ENCODE measurements around the gene NKAIN1. TPM values are rescaled to one million over a fixed set of nuclear protein-coding genes. Genes with fewer than 3 reads are reported as not detected.

Gene NKAIN1
- total and polyA plus RNA-seq, 2 donors (not counting 3 experiments of a cell fraction or from before 2014, with no cell fraction given): 0.29 to 0.40 TPM

- no peaks in the 10 kb centered on the region for H3K36me3 ChIP-seq (ENCODE audit: control insufficient read depth in 2 of 2, extremely low read depth in 1 of 2, insufficient read depth in 2 of 2, low read length in 2 of 2)
- no peak overlapping the region for H3K9ac ChIP-seq (replicated peaks; ENCODE audit: extremely low read depth, insufficient read depth, low read length)
- H4K20me1 ChIP-seq (replicated peaks; ENCODE audit: control insufficient read depth, extremely low read depth, insufficient read depth, low read length): no peaks in the 10 kb centered on the region
- DNase-seq (ENCODE audit: low read depth, low spot score): no peak
- dilution Hi-C loops (cut with MboI; ENCODE audit: extremely low pct_ligation_motif_present, low sequenced_read_pairs) (no loop called here), intact Hi-C loops (cut with micrococcal nuclease) (no loop called here)
- no peak overlapping the region for H3K27ac ChIP-seq (ENCODE audit: insufficient read depth, low read depth, low read length)
- peaks cover 0 to 2% of the 10 kb centered on the region in 2 experiments for H3K27me3 ChIP-seq (ENCODE audit: control insufficient read depth in 2 of 2, insufficient read depth in 2 of 2, low read length in 2 of 2)
- TF ChIP-seq CTCF (IDR thresholded peaks at IDR 0.05; ENCODE audit: extremely low read depth in 1 of 2, insufficient read depth in 1 of 2, low read depth in 1 of 2, low read length in 2 of 2) (no peak), EZH2 (IDR thresholded peaks at IDR 0.05; ENCODE audit: borderline replicate concordance, low read depth, low read length, severe bottlenecking) (no peak), POLR2A (IDR thresholded peaks at IDR 0.05; ENCODE audit: low read depth, low read length) (no peak), POLR2AphosphoS5 (IDR thresholded peaks at IDR 0.05; ENCODE audit: insufficient read depth, low read depth, low read length) (no peak), MYC (IDR thresholded peaks at IDR 0.05; ENCODE audit: low read depth, low read length) (no peak), GATA2 (IDR thresholded peaks at IDR 0.05; ENCODE audit: insufficient read depth, insufficient read length, low read depth, low read length) (no peak), FOS (IDR thresholded peaks at IDR 0.05; ENCODE audit: borderline replicate concordance, insufficient read depth, low read length) (no peak), JUN (IDR thresholded peaks at IDR 0.05; ENCODE audit: borderline replicate concordance, insufficient read depth, insufficient read length, low read depth) (no peak), MAX (IDR thresholded peaks at IDR 0.05; ENCODE audit: insufficient read depth, insufficient read length) (no peak)
- H3K9me3 ChIP-seq (replicated peaks; ENCODE audit: control insufficient read depth, insufficient read depth, low read length): no peaks in the 10 kb centered on the region
- CTCF ChIA-PET: no interaction called here
- H3K4me1 ChIP-seq (ENCODE audit: control insufficient read depth, extremely low read depth, insufficient read depth, low read length): no peaks in the 10 kb centered on the region
- no peak overlapping the region for H3K4me3 ChIP-seq (replicated peaks in 1 of 3; ENCODE audit: insufficient read depth in 1 of 3, low read depth in 1 of 3, low read length in 3 of 3)
- FAIRE-seq: no peak
- no peak overlapping the region for H2AFZ ChIP-seq (ENCODE audit: low read depth, low read length)
- H3K4me2 ChIP-seq (ENCODE audit: insufficient read depth, low read length): no peak overlapping the region
- POLR2A ChIA-PET: no interaction called here
- no TSS peak for BruUV-seq (replicated peaks)
- H3K79me2 ChIP-seq (ENCODE audit: control insufficient read depth, insufficient read depth, low read length): no peaks in the 10 kb centered on the region
- H3K9me1 ChIP-seq (replicated peaks; ENCODE audit: control insufficient read depth, extremely low read depth, insufficient read depth, low read length): no peaks in the 10 kb centered on the region
Measured at GRCh38 chr1:31208361-31208945, 31.2 kb downstream of the NKAIN1 start.
